ENCODE results near the gene XAB2.

The XAB2 gene

DNA sequence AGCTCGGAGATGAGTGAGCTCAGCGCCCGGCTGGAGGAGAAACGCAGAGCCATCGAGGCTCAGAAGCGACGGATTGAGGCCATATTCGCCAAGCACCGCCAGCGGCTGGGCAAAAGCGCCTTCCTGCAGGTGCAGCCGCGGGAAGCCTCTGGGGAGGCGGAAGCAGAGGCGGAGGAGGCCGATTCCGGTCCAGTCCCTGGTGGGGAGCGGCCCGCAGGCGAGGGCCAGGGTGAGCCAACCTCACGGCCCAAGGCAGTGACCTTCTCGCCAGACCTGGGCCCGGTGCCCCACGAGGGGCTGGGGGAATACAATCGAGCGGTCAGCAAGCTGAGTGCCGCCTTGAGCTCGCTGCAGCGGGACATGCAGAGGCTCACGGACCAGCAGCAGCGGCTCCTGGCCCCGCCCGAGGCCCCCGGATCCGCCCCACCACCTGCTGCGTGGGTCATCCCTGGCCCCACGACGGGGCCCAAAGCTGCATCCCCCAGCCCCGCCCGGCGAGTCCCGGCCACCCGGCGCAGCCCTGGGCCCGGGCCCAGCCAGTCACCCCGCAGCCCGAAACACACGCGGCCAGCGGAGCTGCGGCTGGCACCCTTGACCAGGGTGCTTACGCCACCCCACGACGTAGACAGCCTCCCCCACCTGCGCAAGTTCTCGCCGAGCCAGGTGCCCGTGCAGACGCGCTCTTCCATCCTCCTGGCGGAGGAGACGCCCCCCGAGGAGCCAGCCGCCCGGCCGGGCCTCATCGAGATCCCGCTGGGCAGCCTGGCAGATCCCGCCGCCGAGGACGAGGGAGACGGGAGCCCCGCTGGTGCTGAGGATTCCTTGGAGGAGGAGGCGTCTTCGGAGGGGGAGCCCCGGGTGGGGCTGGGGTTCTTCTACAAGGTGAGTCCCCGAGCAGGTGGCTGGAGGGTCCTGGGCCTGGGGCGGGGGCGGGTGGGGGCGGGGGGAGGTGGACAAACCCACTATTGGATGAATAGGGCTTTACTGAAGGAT, 16.8 kb downstream of the XAB2 start:
- no peak for DNase-seq (ENCODE audit: low read depth, low spot score)

DNA sequence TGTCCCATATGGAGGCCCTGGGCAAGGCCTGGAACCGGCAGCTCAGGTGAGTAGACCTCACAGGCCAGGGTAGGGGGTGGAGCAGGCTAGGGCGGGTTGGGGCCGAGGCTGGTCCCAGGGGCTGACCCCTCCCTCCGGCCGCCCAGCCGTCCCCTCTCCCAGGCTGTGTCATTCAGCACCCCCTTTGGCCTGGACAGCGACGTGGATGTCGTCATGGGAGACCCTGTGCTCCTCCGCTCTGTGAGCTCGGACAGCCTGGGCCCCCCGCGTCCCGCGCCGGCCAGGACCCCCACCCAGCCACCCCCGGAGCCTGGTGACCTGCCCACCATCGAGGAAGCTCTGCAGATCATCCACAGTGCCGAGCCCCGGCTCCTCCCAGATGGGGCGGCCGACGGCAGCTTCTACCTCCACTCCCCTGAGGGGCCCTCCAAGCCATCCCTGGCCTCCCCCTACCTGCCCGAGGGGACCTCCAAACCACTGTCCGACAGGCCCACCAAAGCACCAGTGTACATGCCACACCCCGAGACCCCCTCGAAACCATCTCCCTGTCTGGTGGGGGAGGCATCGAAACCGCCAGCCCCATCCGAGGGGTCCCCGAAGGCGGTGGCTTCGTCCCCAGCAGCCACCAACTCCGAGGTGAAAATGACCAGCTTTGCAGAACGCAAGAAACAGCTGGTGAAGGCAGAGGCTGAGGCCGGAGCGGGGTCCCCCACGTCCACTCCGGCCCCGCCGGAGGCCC, 17.6 kb downstream of the XAB2 start:
- no peak for DNase-seq (ENCODE audit: low read depth, low spot score)

DNA sequence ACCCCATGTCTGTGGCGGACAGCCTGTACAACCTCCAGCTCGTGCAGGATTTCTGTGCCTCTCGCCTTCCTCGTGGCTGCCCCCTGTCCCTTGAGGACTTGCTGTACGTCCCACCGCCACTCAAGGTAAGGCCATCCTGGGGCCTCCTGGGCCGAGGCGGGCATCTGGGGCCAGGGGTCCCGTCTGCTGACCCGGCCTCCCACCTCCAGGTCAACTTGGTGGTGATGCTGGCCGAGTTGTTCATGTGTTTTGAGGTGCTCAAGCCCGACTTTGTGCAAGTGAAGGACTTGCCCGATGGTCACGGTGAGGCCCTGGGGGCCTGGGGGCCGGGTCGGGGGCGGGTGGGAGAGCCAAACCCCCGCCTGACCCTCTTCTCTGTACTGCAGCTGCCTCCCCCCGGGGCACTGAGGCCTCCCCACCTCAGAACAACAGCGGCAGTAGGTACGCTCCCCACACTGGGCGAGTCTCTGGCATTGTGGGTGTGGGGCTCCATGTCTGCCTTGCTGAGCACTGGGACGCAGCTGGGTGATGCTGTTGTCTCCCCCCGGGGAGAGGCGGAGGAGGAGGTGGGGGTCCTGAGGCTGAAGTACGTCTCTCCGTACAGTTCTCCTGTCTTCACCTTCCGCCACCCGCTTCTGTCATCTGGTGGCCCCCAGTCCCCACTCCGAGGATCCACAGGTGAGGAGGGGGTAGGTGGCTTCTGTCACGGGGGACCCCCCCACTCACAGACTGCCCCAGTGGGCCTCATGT, 18.7 kb downstream of the XAB2 start:
- DNase-seq (ENCODE audit: low read depth, low spot score), result no peak

DNA sequence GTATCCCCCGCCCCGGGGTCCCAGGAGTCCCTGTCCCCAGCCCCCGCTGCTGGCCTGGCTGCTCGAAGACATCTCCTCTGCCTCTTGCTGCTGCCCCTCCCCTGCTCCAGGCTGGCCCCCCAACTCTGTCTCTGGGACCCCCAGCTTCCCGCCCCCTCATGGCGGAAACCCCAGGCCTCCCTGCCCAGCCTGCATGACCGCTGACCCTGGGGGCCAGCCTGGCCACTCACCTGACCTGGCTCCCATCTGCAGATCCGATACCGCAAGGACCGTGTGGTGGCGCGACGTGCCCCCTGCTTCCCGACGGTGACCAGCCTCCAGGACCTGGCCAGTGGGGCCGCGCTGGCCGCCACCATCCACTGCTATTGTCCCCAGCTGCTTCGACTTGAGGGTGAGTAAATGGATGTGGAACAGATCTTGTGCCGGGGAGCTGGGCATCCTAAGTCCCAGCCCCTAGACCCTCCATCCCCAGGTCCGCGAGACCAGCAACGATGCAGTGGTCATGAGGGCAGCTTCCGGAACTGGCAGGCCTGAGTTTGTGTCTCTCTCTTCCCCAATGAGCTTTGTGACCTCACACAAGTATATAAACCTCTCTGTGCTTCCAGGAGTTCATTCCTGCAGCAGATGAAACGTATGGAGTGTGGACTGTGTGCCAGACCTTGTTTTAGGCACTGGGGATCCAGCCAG, 21.3 kb downstream of the XAB2 start:
- no peak for DNase-seq (ENCODE audit: low read depth, low spot score)

DNA sequence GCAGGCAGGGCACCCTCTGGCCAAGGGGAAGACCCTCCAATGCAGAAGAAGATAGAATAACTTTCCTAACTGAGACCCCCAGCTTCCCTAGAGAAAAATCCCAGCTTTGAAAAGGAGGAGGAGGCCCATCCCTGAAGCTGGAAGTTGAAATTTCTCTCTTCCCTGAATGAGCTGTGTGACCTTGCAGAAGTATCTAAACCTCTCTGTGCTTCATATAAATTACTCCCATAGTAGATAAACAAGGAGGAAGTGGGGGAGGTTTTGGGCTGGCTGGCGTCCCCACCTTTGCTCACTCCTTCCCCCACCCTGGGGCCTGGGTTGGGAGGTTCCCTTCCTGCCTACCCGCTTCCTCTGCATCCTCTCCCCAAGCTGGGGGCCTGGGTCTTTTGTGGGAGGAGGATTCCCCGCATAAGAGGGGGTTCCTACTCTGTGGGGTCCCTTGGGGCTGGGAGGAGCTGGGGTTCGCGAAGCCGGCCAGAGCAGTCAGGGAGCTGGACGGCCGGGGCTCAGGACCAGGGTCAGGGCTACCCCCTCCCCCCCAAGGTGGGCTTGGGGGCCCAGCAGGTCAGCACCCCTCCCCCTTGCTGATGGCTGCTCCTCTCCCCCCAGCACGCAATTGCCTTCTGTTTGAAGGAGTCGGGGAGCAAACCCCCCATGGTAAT, 22.0 kb downstream of the XAB2 start:
- no peak for DNase-seq (ENCODE audit: low read depth, low spot score)

DNA sequence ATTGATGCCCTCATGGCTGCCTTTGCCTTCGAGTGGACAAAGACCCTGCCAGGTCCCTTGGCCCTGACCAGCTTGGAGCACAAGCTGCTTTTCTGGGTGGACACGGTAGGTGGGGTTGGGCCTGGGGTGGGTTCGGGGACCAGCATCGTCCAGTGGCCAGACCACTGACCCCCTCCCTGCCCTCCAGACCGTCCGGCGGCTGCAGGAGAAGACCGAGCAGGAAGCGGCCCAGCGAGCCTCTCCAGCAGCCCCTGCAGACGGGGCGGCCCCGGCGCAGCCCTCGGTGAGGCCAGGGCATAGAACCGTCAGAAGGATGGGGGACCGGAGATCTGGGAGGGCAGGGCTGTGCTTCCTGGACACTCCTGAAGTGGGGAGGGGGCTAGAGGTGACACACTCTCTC, 23.1 kb downstream of the XAB2 start:
- DNase-seq (ENCODE audit: low read depth, low spot score), result no peak

DNA sequence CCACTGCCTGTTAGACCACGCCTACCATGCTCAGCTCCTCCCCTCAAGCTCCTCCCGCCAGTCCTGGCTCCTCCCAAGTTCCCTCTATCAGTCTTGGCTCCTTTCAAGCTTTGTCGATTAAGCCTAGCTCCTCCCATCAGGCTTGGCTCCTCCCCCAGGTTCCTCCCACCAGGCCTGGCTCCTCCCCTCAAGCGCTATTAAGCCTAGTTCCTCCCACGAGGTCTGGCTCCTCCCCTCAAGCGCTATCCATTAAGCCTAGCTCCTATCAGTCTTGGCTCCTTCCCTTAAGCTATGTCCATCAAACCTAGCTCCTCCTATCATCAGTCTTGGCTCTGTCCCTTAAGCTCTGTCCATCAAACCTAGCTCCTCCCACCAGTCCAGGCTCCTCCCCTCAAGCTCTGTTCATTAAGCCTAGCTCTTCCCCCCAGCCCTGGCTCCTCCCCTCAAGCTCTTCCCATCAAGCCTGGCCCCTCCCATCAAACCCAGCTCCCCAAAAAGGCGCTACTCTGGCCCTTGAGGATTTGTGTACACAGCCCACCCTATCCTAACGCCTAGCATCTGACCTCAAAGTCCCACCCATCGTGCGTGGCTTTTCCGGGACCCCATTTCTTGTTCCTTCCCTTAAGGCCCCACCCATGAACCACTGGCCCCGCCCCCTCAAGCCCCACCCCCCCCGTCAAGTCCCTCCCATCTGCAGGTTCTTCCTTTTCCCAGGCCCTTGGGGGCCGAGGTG, 23.7 kb downstream of the XAB2 start:
- DNase-seq (ENCODE audit: low read depth, low spot score), result no peak

DNA sequence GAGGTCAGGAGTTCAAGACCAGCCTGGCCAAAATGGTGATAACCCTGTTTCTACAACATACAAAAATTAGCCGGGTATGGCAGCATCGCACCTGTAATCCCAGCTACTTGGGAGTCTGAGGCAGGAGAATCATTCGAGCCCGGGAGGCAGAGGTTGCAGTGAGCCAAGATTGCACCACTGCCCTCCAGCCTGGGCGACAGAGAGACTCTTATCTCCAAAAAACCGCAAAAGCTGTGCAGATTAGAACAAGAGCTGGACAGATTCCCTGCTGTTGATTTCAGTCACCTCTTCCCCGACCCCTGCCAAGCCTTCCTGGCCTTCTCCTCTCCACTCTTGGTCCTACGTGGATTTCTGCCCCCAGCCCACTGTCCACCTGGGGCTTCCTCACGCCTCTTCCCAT, 25.4 kb downstream of the XAB2 start:
- DNase-seq (ENCODE audit: low read depth, low spot score), result no peak

DNA sequence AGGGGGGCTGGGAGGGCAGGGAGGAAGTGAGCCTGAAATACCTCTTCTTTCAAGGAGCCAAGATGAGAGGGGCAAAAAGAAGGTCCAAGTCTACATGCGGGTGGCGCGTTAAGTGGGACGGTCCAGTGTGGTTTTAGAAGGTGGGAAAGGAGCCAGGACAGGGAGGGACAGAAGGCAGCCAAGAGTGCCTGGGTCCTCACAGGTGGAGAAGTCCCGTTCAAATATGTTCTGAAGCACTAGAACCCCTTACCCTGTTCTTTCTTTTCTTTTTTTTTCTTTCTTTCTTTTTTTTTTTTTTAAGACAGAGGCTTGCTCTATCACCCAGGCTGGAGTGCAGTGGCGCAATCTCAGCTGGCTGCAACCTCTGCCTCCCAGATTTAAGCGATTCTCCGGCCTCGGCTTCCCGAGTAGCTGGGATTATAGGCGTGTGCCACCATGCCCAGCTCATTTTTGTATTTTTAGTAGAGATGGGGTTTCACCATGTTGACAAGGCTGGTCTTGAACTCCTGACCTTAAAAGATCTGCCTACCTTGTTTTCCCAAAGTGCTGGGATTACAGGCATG, 26.3 kb downstream of the XAB2 start:
- DNase-seq (ENCODE audit: low read depth, low spot score), result no peak

DNA sequence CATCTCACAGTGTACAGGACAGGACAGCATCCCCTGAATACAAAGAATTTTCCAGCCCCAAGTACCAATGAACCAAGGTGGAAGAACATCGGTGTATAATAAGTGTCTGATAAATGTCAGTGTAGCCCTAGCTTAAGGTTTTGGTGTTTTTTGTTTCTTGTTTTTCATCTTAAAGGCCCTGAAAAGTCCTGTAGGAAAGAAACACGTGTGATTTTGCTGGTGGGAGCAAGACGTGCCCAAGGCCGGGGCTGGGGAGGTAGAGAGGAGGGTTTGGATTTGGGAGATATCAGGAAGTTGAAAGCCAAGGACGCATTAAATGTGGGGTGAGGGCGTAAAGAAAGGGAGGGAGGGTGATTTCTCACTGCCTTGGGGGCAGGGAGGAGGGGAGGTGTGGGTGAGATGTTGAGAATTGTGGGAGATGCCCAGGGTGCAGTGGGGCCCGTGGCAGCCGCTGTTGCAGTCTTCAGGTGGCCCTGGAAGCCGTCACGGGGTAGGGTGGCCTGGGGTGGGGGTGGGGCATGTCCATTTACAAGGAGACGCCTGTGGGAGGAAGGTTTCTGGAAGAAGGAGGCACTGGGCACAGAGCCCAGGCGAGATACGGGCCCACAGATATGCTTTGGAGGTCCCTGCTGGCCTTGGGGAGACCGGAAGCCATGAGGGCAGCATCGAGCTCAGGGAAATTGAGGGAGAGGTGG, 27.0 kb downstream of the XAB2 start:
- DNase-seq (ENCODE audit: low read depth, low spot score), result no peak

DNA sequence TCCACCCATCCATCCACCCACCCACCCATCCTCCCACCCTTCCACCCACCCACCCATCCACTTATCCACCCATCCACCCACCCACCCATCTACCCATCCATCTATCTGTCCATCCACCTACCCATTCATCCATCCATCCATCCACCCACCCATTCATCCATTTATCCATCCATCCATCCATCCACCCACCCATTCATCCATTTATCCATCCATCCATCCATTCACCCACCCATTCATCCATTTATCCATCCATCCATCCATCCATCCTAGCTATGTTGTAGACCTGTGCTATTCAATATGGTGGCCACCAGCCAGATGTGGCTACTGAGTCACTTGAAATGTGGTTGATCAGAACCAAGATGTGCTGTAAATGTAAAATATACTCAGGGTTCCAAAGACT, 28.6 kb downstream of the XAB2 start:
- DNase-seq (ENCODE audit: low read depth, low spot score), result no peak

DNA sequence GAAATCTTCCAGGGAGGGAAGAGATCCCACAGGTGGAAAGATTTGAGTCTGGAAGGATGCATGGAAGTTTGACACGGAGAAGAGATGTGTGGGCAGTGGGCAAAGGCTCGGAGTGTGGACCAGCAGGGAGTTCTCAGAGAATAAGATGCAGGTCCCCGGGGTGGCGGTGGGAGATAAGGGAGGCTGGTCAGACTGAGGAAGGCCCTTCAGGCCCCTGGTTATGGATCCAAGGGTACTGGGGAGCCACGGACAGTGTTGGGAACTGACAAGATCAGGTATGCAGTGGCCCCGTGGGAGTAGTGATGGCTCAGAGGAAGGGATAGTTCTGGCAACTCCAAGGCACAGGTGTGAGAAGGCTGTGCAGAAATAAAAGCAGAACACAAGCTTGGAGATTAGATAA, 31.2 kb downstream of the XAB2 start:
- no peak for DNase-seq (ENCODE audit: low read depth, low spot score)

DNA sequence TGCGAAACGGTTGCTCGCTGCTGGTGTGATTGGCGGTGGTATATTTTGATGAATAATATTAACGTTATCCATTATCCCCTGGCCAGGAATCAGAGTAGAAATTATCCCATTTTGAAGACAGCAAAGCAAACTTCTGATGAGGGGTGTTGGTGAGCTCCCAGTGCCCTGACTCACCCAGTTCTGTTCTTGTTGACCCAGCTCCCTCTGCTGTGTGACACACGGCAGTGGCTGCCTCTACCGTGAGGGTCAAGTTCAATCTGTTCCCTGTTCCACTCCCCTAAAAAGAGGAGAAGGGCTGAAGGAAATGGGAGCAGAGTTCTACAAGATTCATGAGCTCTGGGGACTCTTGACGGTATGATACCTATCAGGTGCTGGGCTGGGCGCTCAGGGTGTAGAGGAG, 31.7 kb downstream of the XAB2 start:
- DNase-seq (ENCODE audit: low read depth, low spot score), result no peak

DNA sequence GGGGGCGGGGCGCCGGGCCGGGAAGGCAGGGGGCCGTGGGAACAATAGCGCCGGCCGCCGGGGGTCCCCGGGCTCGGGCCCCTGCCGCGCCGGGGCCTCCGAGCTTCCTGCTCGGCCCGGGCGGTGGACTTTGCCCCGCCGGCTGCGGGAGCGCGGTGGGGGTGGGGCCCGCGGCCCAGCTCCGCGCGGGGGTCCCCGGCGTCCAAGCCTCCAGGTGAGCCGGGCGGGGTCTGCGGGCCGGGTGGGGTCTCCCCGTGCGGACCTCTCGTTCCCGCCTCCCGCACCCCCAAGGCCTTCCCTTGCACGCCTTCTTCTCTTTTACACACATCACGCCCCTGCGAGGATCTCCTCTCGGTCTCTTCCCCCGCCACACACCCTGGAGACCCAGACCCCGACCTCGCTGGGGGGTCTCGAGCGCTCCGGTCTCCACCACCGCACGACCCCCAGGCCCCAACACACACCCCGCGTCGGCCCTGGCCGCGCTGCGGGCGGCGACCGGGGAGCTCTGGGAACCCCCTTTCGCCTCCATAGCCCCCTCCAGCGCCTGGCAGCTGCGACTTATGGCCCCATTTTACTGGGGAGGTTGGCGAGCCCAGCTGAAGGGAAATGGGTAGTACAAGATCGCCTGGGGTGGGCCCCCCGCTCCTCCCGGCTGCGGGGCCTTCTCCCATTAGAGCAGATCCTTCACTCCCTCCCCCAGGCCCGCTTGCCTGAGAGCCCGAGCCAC, 33.0 kb downstream of the XAB2 start:
- no peak for DNase-seq (ENCODE audit: low read depth, low spot score)

DNA sequence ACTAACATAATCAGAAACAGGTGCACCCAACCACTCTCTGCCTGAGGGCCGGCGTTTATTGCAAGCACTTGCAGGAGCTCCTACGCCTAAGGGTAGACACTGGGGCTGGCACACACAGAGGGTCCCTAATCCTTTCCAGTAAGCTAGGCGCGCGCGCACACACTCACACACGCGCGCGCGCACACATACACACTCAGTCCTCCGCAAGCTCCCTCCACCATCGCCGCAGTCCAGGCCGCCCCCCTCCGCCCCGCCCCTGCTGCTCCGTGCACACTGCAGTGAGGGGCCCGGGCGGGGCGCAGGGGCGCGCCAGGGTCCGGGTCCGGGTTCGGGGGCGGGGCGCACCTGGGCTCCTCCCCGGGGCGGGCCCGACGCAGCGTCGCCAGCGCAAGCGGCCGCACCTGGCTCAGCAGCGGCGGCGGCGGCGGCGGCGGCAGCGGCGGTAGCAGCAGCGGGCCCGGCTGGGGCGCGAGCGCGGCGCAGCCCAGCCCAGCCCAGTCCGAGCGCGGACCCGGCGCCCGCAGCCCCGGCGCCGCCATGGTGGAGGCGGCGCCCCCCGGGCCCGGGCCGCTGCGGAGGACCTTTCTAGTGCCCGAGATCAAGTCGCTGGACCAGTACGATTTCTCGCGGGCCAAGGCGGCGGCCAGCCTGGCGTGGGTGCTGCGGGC, 33.7 kb downstream of the XAB2 start, which contains the start of gene CAMSAP3:
Gene CAMSAP3 (plus strand): TSS at position 398 of the 668 bp plus-strand sequence. CDS start 140 bp downstream, at position 538.
- DNase-seq (ENCODE audit: low read depth, low spot score), result no peak

DNA sequence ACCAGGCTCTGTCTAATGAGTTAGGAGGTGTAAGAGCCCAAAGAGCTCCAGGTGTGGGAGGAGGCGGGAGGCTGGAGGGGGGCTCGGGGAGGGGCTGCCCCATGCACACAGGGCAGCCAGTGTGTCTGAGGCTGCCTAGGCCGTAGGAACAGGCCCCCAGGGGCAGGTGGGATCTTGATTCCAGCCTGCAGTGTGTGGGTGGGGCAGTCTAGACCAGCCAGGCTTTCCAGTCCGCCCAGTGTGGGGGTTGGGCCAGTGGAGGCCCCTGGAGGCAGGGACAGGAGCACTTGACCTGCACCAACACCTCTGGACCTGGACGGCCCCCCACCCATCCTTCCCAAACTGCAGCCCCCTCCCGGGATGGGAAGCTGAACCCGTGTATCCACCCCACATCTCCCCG, 39.1 kb downstream of the XAB2 start:
- DNase-seq (ENCODE audit: low read depth, low spot score), result no peak

DNA sequence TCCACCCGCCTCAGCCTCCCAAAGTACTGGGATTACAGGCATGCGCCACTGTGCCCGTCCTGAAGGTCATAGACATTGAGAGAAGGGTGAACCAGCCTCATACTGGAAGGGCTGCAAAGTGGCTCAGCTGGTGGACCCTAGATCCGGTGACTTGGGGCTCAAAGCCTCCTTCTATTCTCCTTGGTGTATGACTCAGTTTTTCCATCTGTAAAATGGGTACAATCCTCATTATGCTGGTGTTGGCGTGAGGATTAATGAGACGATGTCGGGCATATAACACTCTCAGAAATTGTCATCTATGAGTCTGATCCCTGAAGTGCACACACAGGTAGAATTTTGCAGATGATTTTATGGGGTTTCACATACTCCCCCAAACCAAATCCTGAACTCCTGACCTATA, 39.5 kb downstream of the XAB2 start:
- no peak for DNase-seq (ENCODE audit: low read depth, low spot score)

DNA sequence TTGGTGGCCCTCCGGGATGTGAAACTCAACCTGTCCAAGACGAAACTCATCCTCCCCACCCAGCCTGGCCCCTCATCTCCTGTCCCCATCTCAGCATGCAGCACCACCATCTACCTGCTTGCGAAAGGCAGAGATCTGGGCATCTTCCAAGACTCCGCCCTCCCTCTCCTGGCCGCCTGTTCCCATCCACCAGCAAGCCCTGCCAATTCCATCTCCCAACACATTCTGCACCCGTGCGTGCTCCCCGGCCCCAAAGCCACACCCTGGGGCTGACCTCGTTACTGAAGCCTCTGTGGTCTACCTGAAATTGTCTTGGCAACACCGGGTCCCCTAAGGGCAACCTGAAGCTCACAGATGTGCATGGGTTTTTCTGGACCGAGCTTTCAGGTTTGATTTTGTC, 46.9 kb downstream of the XAB2 start:
- no peak for DNase-seq (ENCODE audit: low read depth, low spot score)
